SKM-1 treated with dmso at 0.1 percent for 144 hours (cell line): ENCODE results near the gene MLXIPL.
"Not testable (repeated sequence)": the region's sequence is repeated elsewhere in the genome, so short reads cannot be mapped to it uniquely, and the experiment has no call there.

ENCODE experiments used
- DNase-seq: peaks from one replicate; lab custom pipeline; 2025; ENCODE audit not compliant: unreplicated experiment; lab: John Stamatoyannopoulos, UW

Gene MLXIPL, protein sequence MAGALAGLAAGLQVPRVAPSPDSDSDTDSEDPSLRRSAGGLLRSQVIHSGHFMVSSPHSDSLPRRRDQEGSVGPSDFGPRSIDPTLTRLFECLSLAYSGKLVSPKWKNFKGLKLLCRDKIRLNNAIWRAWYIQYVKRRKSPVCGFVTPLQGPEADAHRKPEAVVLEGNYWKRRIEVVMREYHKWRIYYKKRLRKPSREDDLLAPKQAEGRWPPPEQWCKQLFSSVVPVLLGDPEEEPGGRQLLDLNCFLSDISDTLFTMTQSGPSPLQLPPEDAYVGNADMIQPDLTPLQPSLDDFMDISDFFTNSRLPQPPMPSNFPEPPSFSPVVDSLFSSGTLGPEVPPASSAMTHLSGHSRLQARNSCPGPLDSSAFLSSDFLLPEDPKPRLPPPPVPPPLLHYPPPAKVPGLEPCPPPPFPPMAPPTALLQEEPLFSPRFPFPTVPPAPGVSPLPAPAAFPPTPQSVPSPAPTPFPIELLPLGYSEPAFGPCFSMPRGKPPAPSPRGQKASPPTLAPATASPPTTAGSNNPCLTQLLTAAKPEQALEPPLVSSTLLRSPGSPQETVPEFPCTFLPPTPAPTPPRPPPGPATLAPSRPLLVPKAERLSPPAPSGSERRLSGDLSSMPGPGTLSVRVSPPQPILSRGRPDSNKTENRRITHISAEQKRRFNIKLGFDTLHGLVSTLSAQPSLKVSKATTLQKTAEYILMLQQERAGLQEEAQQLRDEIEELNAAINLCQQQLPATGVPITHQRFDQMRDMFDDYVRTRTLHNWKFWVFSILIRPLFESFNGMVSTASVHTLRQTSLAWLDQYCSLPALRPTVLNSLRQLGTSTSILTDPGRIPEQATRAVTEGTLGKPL

DNA sequence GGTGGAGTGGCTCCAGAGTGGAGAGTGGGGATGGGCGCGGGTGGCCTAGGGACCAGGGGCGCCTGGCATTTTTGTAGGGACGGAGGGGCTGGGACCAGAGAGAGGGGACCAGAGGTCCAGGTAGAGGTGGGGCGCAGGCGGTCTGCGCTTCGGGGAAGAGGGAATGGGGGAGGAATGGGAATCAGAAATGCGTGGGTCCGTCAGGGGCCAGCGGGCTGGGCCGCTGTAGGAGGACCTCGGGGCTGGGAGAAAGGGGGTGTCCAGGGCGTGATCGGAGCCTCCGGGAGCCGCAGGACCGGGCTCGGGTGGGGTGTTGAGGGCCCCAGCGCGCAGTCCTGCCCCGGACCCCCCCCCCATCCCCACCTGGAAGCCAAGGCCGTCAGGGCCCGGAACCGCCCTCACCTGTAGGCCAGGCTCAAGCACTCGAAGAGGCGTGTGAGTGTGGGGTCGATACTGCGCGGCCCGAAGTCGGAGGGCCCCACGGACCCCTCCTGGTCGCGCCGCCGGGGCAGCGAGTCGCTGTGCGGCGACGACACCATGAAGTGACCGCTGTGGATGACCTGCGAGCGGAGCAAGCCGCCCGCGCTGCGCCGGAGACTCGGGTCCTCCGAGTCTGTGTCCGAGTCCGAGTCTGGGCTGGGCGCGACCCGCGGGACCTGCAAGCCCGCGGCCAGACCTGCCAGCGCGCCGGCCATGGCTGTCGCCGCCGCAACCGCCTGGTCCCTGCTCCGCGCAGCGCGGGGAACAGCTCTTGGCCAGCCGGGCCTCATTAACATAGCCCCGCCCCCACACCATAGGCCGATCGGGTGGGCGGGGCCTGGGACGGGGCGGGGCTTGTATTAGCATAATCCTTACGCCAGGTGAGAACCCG, at the start of gene MLXIPL:
Gene MLXIPL (minus strand): TSS at position 725 of the 871 bp plus-strand sequence. CDS start 30 bp downstream, at position 695.
- DNase-seq = no peak

DNA sequence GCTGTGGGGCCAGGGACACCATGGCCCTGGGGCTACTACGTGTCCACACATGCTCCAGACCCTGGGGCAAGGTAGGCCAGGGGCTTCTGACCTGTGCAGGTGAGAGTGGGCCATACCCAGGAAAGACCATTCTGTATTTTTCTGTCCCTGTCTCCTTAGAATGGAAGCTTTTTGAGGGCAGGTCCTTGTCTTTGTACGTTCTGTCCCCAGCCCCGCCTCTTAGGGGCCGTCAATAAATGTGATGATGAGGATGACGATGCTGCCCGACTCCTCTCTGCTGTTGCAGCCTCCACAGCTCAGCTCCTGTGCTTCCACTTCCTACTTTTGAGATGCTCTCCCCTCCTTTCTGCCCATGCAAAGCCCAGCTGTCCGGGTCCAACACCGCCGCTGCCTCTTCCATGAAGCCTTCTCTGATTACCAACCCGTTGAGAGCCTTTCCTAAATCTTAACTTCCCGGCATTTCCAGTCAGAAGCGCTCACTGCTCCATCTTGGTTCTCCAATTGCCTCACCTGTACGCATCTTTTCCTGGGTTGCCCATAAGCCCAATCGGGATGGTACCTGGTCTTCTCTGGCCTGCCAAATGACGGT, 47.6 kb upstream of the MLXIPL start:
- DNase-seq = no peak

DNA sequence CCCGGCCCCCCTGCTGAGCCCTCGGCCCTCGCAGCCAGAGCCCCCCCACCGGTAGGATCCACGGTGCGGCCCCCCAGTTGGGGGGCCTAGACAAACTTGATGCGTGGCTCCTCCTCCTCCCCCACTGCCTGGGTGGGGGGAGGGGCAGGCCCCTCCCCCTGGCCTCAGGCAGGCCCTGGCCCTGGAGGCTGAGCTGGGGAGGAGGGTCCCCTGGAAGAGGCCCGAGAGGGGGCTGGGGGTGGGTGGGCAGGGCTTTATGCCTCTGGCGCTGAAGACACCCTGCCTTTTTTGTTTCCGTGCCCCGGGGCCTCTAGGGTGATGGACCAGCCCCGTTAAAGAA, 47.0 kb upstream of the MLXIPL start:
- no peak for DNase-seq

DNA sequence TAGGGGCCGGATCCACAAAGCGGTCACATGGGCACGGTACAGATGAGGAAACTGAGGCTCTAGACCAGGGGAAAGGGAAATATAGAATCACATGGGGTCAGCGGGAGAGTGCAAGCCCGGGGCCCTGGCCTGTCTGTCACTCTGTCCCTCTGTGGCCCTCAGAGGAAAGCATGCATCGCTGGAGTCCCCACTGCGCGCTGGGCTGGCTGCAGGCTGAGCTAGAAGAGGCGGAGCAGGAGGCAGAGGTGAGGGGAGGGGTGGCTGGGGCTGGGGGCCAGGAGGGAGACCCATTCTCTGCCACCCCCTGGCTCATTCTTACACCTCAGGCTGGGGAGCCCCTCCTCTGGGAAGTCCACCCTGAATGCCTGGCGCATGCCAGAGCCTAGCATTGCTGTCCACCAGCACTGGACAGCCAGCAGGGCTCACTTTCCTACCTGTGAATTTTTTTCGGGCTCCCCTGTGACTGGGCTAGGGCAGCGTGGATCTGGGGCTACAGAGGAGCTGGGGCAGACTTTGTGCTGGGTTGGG, 45.6 kb upstream of the MLXIPL start:
- no peak for DNase-seq

DNA sequence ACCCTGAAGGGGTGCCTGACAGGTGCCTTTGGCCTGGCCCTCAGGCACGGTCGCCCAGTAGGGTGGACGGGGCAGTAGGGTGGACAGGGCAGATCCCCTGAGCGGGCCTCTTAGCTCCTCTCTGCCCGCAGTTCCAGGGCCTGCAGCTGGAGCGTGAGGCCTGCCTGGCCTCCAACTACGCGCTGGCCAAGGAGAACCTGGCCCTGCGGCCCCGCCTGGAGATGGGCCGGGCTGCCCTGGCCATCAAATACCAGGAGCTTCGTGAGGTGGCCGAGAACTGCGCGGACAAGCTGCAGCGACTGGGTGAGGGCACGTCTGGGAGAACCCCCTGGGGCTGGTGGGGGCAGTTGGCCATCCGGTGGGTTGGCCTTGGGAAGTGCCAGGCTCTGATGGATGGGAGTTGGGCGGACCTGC, 45.0 kb upstream of the MLXIPL start:
- no peak for DNase-seq

DNA sequence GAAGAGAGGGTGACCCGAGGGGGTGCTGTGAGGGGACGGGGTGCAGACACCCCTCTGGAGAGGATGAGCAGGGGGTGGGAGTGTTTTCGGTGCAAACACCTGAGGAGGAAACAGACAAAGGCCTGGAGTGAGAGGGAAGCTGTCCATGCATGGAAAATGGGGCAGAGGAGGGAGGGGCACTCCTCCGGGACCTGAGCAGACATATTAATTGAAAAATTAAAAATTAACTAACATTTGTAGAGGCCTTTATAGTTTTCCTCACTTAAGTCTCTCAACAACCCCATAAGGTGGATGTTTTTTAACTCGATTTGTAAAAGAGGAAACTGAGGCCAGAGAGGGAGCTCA, 44.5 kb upstream of the MLXIPL start:
- DNase-seq = no peak

DNA sequence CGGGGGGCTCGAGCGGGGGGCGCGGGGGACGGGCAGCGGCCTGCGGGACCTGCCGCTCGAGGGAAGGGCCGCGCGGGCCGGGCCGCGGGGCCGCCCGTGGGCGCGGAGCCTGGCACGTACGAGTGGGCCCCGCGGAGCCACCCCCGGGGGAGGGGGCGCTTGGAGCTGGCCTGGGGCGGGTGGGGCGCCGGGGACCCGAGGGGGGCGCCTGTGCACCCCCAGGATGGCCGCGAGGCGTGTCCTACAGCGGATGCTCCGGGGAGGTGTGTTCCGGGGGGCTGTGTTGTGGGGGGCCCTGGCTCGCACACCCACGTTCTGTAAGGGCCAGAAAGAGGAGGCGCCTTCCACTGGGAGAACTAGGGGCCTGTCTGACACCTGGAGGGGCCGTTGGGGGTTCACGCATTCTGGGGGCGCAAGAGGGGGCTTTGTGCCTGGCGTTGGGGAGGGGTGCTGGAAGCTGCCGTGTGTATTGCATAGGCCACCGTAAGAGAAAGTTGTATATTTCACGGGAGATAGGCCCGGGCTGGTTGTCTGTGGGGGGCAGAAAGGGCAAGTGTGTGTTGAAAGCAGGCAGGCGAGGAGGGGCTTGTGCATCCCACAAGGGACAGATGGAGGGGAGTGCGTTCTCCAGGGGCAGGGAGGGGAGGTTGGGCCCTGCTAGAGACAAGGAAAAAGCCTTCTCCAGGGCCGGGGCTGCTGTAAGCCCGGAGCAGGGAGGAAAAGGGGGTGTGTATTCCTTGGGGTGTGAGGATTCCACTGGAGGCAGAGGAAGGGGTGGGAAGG, 44.0 kb upstream of the MLXIPL start:
- DNase-seq = no peak

DNA sequence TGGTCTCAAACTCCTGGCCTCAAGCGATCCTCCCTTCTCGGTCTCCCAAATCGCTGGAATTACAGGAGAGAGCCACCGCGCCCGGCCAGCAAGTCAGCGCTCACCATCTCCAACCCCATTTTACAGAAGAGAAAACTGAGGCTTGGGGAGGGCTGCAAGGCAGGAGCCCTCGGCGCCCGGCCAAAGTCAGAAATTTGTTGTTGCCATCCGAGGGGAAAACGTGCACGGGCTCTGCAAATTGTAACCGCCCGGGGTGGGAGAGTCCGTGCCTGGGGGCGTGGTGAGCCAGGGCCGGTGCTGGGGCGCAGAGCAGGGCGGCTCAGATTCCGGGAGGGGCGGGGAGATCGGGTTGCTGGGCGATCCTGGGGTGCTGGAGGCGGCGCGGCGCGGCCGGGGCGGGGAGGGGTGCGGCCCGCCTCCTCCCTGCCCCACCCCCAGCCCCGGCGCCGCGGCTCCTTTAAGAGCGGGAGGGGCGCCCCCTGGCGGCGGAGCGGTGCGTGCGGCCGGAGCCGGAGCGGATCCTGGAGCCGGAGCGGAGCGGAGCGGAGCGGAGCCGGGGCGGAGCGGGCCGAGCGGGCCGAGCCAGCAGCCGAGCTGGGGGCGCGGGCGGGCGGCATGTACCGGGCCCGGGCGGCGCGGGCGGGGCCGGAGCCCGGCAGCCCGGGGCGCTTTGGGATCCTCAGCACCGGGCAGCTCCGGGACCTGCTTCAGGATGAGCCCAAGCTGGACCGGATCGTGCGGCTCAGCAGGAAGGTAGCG, 43.2 kb upstream of the MLXIPL start, which contains the start of gene VPS37D:
Gene VPS37D (plus strand): TSS at position 488 of the 759 bp plus-strand sequence. CDS start 128 bp downstream, at position 616.
- DNase-seq = peak; percentile 77

DNA sequence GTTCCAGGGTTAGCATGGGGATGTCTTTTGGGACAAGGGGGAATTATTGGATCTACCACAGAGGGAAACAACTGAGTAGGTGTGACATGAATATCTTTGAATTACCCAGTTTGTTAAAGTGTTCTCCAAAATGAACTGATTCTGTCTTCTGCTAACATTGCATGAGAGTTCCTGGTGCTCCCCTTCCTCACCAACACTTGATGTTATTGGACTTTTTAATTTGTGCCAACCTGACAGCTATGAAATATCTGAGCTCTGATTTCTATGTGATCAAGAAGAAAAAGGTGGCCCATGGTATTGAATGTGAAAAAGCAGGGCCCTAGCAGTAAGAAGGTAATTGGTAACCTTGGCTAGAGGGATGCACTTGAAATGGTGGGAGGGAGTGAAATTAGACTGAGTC, 38.7 kb upstream of the MLXIPL start:
- DNase-seq = no peak

DNA sequence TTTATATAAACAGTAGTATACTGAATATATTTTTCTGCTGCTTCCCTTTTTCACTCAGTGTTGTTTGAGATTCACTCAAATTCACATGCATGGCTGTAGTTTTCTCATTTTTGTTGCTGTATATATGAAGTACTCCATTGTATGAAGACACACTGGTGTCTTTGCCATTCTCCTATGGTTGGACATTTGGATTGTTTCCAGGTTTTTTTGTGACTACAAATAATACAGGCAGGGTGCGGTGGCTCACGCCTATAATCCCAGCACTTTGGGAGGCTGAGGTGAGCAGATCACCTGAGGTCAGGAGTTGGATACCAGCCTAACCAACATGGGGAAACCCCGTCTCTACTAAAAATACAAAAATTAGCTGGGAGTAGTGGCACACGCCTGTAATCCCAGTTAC, 36.3 kb upstream of the MLXIPL start:
- not testable (repeated sequence) for DNase-seq

DNA sequence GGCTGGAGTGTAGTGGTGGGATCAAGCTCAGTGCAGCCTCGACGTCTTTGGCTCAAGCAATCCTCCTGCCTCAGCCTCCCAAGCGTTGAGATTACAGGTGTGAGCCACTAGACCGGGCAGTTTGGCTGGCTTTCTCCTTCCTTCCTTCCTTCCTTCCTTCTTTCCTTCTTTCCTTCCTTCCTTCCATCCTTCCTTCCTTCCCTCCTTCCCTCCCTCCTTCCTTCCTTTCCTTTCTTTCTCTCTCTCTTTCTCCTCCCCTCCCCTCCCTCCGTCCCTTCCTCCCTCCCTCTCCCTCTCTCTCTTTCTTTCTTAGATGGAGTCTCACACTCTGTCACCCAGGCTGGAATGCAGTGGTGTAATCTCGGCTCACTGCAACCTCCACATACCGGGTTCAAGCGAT, 35.7 kb upstream of the MLXIPL start:
- no peak for DNase-seq

DNA sequence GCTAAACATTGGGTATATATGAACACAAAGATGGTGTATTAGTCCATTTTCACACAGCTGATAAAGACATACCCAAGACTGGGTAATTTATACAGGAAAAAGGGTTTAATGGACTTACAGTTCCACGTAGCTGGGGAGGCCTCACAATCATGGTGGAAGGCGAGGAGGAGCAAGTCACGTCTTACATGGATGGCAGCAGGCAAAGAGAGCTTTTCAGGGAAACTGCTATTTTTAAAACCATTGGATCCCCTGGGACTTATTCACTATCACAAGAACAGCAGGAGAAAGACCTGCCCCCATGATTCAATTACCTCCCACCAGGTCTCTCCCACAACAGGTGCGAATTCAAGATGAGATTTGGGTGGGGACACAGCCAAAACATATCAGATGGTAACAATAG, 31.0 kb upstream of the MLXIPL start:
- DNase-seq = not testable (repeated sequence)

DNA sequence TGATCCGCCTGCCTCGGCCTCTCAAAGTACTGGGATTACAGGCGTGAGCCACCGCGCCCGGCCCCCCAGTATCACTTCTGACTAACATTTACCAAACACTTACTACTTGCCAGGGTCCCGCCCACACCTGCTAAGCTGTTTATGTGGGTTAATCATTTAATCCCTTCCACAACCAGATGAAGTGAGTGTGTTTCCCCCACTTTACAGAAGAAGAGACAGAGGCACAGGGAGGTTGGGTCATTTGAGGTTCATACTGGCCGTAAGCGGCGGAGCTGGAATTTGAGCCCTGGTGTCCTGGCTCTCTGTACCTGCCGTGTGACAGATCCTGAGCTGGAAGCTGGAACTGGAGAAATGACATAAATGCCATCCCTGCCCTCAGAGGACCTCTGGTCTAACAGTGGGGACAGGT, 28.2 kb upstream of the MLXIPL start:
- no peak for DNase-seq

DNA sequence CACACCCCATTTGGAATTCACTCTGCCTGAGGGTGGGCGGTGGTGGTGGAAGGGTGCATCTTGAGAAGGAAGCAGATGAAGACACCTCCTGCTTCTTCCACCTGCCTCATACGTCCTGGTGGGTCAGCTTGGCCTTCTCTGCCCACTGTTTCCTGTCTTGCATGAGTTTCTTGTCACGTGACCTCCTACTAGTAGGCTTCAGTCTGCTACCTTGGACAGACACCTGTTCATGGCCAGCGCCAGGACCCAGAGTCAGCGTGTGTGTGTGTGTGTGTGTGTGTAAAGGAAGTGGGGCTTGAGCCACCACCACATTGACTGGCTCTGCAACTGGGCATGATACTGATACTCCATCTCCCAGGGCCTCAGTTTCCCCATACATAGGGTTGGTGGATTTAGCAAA, 26.2 kb upstream of the MLXIPL start:
- DNase-seq = no peak

DNA sequence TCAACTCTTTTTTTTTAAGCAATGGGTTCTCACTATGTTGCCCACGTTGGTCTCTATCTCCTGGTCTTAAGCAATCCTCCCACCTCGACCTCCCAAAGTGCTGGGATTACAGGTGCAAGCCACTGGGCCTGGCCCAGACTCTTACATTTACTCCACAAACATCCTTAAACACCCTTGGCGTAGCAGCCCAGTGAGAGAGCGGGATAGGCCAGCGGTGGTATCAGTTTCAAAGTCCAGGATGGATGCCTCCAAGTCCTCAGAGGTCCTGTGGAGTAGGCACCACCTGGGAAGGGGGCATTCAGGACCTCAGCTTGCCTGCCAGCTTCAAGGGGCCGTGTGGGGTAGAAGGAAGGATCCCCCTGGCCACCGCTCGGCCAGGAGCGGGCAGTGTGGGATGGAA, 25.3 kb upstream of the MLXIPL start:
- no peak for DNase-seq

DNA sequence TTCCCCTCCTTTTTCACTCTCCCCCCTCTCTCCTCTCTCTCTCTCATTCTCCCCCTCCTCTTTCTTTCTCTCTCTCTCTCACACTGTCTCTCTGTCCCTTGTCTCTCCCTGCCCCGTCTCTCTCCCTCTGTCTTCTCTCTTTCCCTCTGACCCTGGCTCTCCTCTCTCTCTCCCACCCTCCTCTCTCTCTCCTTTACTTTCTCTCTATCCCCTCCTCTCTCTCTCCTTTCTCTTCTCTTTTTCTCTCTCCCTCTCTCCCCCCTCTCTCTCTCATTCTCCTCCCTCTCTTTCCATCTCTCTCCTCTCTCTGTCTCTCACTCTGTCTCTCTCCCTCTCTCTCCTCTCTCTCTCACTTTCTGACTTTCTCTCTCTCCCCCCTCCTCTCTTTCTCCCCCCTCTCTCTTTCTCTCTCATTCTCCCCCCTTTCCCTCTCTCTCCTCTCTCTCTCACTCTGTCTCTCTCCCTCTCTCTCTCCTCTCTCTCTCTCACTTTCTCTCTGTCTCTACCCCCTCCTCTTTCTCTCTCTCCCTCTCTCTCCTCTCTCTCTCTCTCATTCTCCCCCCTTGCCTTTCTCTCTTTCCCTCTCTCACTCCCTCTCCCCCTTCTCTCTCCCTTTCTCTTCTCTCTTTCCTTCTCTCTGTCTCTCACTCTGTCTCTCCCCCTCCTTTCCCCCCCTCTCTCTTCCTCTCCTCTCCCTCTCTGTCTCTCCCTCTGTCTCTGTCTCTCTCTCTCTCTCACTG, 24.4 kb upstream of the MLXIPL start:
- DNase-seq = no peak

DNA sequence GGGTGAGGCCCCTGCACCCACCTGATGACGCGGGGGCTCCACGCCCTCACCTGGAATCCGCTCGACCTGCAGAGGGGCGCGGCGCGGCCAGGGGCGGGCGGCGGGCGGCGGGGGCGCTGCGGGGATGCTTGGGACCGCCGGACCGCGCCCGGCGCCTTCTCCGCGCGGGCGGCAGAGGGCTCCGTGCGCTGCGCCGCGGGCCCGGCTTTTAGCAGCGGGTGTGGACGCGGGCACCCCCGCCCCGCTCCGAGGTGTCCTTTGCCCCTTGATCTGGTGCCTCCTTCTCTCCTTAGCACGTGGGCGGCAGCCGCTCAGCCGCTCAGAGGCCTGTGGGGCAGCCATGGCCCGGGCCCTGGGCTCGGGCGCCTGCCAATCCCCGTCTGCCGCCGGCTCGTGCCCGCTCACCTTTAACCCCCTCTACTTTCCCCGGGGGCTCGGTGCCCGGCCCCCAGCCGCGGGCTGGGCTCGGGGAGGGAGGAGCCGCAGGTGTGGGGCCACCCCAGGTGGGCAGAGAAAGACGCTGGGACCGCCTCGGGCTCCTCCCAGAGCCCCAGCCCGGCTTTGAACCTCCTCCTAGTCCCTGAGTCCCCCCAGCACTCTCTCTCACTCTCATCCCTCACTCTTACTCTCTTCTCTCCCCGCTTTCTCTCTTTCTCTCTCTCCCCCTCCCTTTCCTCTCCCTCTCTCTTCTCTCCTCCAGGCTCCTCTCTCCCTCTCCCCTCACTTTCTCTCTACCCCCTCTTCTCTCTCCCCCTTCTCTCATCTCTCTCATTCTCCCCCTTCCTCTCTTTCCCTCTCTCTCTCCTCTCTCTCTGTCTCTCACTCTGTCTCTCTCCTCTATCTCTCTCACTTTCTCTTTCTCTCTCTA, 23.6 kb upstream of the MLXIPL start:
- no peak for DNase-seq
